ENCODE measurements around the gene CYP4F22. TPM values are rescaled to one million over a fixed set of nuclear protein-coding genes. Genes with fewer than 3 reads are reported as not detected.

CYP4F22 gene
- total and polyA plus RNA-seq, 10 of the 15 experiments (the other 5 are each of a cell fraction or from before 2014, with no cell fraction given), result not detected

DNA sequence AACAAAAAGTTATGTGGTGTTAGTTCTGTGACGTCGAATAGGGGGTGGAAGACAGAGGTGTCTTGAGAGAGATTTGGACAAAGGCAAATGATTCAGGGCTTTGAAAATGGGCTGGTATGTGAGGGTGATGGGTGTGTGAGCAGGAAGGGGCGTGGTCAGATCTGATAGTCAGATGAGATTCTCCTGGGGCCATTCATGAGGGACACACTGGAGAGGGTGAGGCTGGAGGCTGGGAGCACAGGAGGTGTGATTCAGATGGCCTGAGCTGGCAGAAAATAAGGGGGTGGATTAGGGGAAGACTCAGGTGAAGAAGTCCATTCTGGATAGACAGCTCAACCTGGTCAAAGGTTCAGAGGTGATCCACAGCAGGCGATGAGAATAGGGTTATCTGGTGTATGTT lies 28.0 kb downstream of the CYP4F22 start:
- Histone ChIP-seq H3K9me3 (replicated peaks; ENCODE audit: control insufficient read depth, insufficient read depth, low read length) (no peaks in the 10 kb centered on the region; the same call in 2 of the 3 replicates), H3K27me3 (replicated peaks in 1 of 2; ENCODE audit: control insufficient read depth in 2 of 2, insufficient read depth in 2 of 2, low read length in 1 of 2) (no peaks in the 10 kb centered on the region; a peak in 1 of 4 replicates), H3K4me1 (ENCODE audit: control insufficient read depth, insufficient read depth, low read length) (peaks cover 5% of the 10 kb centered on the region), H4K20me1 (ENCODE audit: control insufficient read depth, insufficient read depth) (no peaks in the 10 kb centered on the region), H3K4me3 (no peak overlapping the region), H3K4me2 (ENCODE audit: control insufficient read depth, insufficient read depth) (no peak overlapping the region), H3K9ac (ENCODE audit: control insufficient read depth, insufficient read depth, low read length) (no peak overlapping the region), H3K27ac (ENCODE audit: control insufficient read depth, insufficient read depth) (no peak overlapping the region), H2AFZ (ENCODE audit: control insufficient read depth, low read depth, low read length) (no peak overlapping the region), H3K36me3 (ENCODE audit: control insufficient read depth in 2 of 2, insufficient read depth in 2 of 2, low read length in 1 of 2) (no peaks in the 10 kb centered on the region), H3K79me2 (ENCODE audit: control insufficient read depth, insufficient read depth, low read length) (no peaks in the 10 kb centered on the region)
- 18% methylated on average over 4 of the region's 4 CpGs for WGBS (ENCODE audit: insufficient coverage, insufficient replicate concordance, low lambda C conversion rate, missing lambda C conversion rate)
- ChIA-PET SMC1A (ENCODE audit: uncharacterized antibody, unreplicated experiment) (no interaction called here), POLR2A (no interaction called here), RAD21 (ENCODE audit: unreplicated experiment) (no interaction called here), CTCF (no interaction called here)
- DNase-seq (ENCODE audit: low read depth, low spot score) (no peak), FAIRE-seq (no peak), ATAC-seq (no peak)
- intact Hi-C loops (cut with micrococcal nuclease; ENCODE audit: unreplicated experiment), result no loop called here
- BruUV-seq (replicated peaks), result no TSS peak
- in situ Hi-C loops (cut with MboI), result no loop called here
- TF ChIP-seq, protein P1, sequence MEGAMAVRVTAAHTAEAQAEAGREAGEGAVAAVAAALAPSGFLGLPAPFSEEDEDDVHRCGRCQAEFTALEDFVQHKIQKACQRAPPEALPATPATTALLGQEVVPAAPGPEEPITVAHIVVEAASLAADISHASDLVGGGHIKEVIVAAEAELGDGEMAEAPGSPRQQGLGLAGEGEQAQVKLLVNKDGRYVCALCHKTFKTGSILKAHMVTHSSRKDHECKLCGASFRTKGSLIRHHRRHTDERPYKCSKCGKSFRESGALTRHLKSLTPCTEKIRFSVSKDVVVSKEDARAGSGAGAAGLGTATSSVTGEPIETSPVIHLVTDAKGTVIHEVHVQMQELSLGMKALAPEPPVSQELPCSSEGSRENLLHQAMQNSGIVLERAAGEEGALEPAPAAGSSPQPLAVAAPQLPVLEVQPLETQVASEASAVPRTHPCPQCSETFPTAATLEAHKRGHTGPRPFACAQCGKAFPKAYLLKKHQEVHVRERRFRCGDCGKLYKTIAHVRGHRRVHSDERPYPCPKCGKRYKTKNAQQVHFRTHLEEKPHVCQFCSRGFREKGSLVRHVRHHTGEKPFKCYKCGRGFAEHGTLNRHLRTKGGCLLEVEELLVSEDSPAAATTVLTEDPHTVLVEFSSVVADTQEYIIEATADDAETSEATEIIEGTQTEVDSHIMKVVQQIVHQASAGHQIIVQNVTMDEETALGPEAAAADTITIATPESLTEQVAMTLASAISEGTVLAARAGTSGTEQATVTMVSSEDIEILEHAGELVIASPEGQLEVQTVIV (IDR thresholded peaks at IDR 0.05; ENCODE audit: borderline replicate concordance, partially characterized antibody), result no peak
- TF ChIP-seq NR2C1 (IDR thresholded peaks at IDR 0.05) (no peak), NBN (IDR thresholded peaks at IDR 0.05) (no peak), RELA (IDR thresholded peaks at IDR 0.05; ENCODE audit: borderline replicate concordance, partially characterized antibody) (no peak), SMAD5 (IDR thresholded peaks at IDR 0.05; ENCODE audit: low read depth) (no peak), SIN3A (IDR thresholded peaks at IDR 0.05; ENCODE audit: low read depth, low read length) (no peak), NFIC (IDR thresholded peaks at IDR 0.05; ENCODE audit: low read depth, low read length) (no peak), ZNF384 (IDR thresholded peaks at IDR 0.05; ENCODE audit: borderline replicate concordance, low read depth, low read length) (no peak), CEBPB (IDR thresholded peaks at IDR 0.05; ENCODE audit: borderline replicate concordance in 1 of 2, low read depth in 2 of 2, low read length in 2 of 2) (no peak)

All from GM12878 (cell line).